GM12878 (cell line): ENCODE results near the gene AKAP12.

Source experiments
- CTCF ChIP-seq, 3 experiments: IDR thresholded peaks in 2 of 3; conservative IDR thresholded peaks in 1 of 3; 2 replicates each; pipeline ENCODE4 v1.5.1; 2011; ENCODE audit warnings: low read depth in 3 of 3, low read length in 3 of 3, mild to moderate bottlenecking in 3 of 3, control low read depth in 2 of 3, moderate library complexity in 2 of 3, inconsistent platforms in 1 of 3, mixed read lengths in 1 of 3; ENCODE audit not compliant: control insufficient read depth in 2 of 3, insufficient read depth in 1 of 3; ENCODE audit errors: extremely low read depth in 1 of 3
- GABPA ChIP-seq: IDR thresholded peaks from 2 replicates; pipeline ENCODE4 v1.6.1; 2014; ENCODE audit warnings: antibody characterized with exemption, low read depth, mild to moderate bottlenecking, inconsistent platforms

- TF ChIP-seq CTCF (IDR thresholded peaks at IDR 0.05 in 2 of 3, conservative IDR thresholded peaks at IDR 0.05 in 1 of 3; ENCODE audit: control insufficient read depth in 2 of 3, extremely low read depth in 1 of 3, insufficient read depth in 1 of 3, low read depth in 3 of 3, low read length in 3 of 3) (no peak), GABPA (no peak)
These were observed 25.5 kb downstream of the AKAP12 start for GRCh38 chr6:151265282-151265681.
